ENCODE measurements around the gene PTGDR. TPM values are rescaled to one million over a fixed set of nuclear protein-coding genes. Genes with fewer than 3 reads are reported as not detected.

The PTGDR gene
- total and polyA plus RNA-seq, 8 donors = 0.04 to 0.29 (median 0.18) TPM; not detected in 1

- TF ChIP-seq CTCF (IDR thresholded peaks at IDR 0.05) = no peak
- H3K4me3 ChIP-seq = no peak overlapping the region
- ATAC-seq (peak in 1 of 4 donors; percentile 42), FAIRE-seq (no peak), DNase-seq (no peak)
- 13 to 14% methylated on average over 7 of the region's 7 CpGs for WGBS, 2 donors
- H3K27me3 ChIP-seq = no peaks in the 10 kb centered on the region
- H3K27ac ChIP-seq = no peak overlapping the region
- H3K36me3 ChIP-seq = no peaks in the 10 kb centered on the region
- intact Hi-C loops (cut with DNase I) = no loop called here
- H3K4me1 ChIP-seq = no peaks in the 10 kb centered on the region
- no peaks in the 10 kb centered on the region for H3K9me3 ChIP-seq
Measured at GRCh38 chr14:52227619-52228222, 39.8 kb upstream of the PTGDR start.

- 56 to 58% methylated on average over 2 of the region's 2 CpGs for WGBS, 2 donors
- no peak overlapping the region for H3K4me3 ChIP-seq
- ATAC-seq = no peak
- no peak overlapping the region for H3K27ac ChIP-seq
- no peak for FAIRE-seq
- H3K4me1 ChIP-seq = no peaks in the 10 kb centered on the region
- intact Hi-C loops (cut with DNase I) = no loop called here
- no peak for TF ChIP-seq CTCF (IDR thresholded peaks at IDR 0.05)
- no peaks in the 10 kb centered on the region for H3K27me3 ChIP-seq
- DNase-seq = no peak
- no peaks in the 10 kb centered on the region for H3K9me3 ChIP-seq
- H3K36me3 ChIP-seq = no peaks in the 10 kb centered on the region
Measured at GRCh38 chr14:52233693-52234092, 33.8 kb upstream of the PTGDR start.

GRCh38 chr14:52235434-52235833, 32.1 kb upstream of the PTGDR start:
- Histone ChIP-seq H3K4me1 (no peaks in the 10 kb centered on the region), H3K9me3 (no peaks in the 10 kb centered on the region), H3K4me3 (no peak overlapping the region), H3K27ac (no peak overlapping the region), H3K27me3 (no peaks in the 10 kb centered on the region), H3K36me3 (no peaks in the 10 kb centered on the region)
- WGBS, 2 donors = 68 to 70% methylated on average over 2 of the region's 2 CpGs
- no peak for ATAC-seq
- no peak for DNase-seq
- FAIRE-seq = no peak
- no peak for TF ChIP-seq CTCF (IDR thresholded peaks at IDR 0.05)
- intact Hi-C loops (cut with DNase I) = no loop called here

GRCh38 chr14:52235866-52236510, 31.5 kb upstream of the PTGDR start:
- 60 to 62% methylated on average over 7 of the region's 7 CpGs for WGBS, 2 donors
- no peak for FAIRE-seq
- TF ChIP-seq CTCF (IDR thresholded peaks at IDR 0.05) = no peak

GRCh38 chr14:52238682-52239081, 28.8 kb upstream of the PTGDR start:
- no peaks in the 10 kb centered on the region for H3K36me3 ChIP-seq
- FAIRE-seq (no peak), DNase-seq (no peak), ATAC-seq (no peak)
- 39 to 50% methylated on average over 1 of the region's 1 CpG for WGBS, 2 donors
- no peaks in the 10 kb centered on the region for H3K4me1 ChIP-seq
- no peak for TF ChIP-seq CTCF (IDR thresholded peaks at IDR 0.05)
- no peak overlapping the region for H3K27ac ChIP-seq
- H3K4me3 ChIP-seq = no peak overlapping the region
- intact Hi-C loops (cut with DNase I) = no loop called here
- H3K27me3 ChIP-seq = no peaks in the 10 kb centered on the region
- H3K9me3 ChIP-seq = no peaks in the 10 kb centered on the region

More at GRCh38 chr14:52235866-52236510, 31.5 kb upstream of the PTGDR start:
- DNase-seq = no peak
- Histone ChIP-seq H3K9me3 (no peaks in the 10 kb centered on the region), H3K4me3 (no peak overlapping the region), H3K27ac (no peak overlapping the region), H3K27me3 (no peaks in the 10 kb centered on the region), H3K4me1 (no peaks in the 10 kb centered on the region), H3K36me3 (no peaks in the 10 kb centered on the region)
- no peak for ATAC-seq
- intact Hi-C loops (cut with DNase I) = no loop called here

Data from pancreas (tissue), 10 donors.